HG02852 (cell line): ENCODE data around the gene FMOD.
"Not testable (repeated sequence)": the region's sequence is repeated elsewhere in the genome, so short reads cannot be mapped to it uniquely, and the experiment has no call there.

Experiments used
- ATAC-seq: cut with Tn5 transposase; IDR thresholded peaks from one replicate; pipeline ENCODE4 v1.9.1; 2021; ENCODE audit warnings: mild to moderate bottlenecking, moderate library complexity; ENCODE audit not compliant: unreplicated experiment

FMOD gene

DNA sequence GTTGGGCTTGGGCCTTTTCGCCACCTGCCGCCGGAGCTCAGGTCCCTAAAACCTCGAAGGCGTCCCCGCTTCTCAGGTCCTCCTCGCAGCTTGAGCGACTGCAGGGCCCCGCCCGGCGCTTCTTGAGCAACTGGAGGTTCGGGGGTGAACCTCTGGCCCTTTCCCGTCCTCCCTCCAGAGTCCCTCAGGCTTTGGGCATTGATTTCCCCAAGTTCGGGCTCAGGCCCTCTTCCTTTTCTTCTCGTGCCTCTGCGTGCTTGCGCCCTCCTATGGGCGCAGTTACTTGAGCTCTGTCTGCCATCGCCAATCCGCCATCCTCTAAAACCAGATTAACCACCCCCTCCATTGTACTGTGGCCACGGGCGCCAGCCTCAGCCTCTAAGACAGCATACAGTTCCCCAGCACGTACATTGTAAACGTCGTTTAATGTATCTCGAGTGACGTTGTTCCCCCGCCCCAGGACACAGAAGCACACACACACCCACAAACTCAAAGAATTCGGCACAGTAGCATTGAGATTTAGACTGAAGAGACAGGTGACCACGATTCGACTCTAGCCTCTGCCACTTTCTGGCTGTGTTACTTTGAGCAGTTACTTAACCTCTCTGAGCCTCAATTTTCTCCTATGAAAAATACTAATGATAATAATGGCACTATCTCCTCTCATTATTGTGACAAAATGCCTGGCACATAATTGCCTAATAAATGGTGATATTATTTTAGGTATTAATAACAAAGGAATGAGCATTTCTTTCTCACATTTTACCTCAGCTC lies 23.1 kb downstream of the FMOD start:
- ATAC-seq, result peak; percentile 20

DNA sequence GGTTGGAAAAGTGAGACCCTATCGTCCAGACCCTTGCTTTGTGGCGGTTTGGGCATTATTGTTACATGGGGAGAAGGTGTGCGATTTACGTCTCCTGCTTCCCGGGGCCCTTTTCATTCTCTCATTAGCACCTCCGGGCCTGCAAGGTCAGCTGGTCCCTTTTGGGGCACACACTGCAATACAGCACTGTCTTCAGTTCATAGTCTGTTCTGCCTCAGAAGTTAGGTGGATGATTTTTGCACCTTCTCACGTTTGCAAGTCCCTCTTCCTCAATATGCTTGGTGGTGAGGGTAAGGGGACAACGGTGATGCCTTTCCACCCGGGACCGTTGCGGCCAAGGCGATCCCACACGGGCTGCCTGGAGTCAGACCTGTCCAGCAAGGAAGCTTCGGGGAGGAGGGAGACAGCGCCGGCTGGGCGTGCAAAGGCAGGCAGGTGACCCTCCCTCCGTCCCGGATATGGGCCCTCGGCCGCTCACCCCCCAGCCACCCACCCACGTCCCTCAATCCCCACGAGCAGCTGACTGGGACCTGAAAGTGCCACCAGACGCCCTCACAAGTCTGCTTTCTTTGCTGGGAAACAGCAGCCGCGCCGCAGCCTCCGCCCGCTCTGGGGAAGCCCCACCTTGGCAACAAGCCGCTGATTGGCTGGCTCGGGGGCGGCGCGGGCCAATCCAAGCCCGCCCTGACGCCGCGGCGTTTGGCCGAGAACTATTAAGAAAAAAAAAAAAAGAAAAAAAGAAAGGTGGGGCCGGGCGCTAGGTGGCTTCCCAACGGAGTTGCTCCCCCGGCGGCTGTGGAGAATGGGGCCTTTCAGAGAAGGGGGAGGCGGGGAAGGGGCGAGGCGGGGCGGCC lies 23.9 kb downstream of the FMOD start:
- peak; percentile 70 for ATAC-seq

DNA sequence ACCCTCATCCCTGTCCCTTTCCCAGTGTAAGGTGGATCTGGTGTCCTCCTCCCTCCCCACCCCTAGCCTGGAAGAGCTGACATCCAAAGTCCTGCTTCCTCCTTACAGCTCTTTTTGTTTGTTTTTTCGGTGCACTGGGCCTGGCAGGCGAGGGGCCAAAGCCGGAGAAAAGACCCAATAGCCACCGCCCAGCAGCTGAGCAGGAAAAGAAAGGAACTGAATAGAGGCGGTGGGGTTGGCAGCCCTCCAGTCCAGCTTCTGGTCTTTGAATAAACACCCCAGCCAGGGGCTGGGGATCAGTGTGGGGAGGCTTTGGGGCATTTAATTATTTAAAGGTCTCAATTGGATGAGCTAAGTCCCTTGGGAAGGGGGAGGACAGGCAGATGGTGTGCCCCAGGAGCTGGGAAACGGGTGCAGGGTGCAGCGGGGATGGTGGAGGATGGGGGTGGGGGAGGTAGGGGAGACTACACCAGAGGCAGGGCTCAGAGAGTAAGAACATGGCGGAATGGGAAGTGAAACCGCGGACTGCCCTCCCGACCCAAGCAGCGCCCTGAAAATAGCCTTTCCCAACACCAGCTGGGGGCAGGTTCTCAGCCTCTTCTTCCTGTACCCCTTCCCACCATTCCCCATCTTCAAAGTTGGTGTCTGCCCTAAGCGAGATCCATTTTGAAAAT lies 25.4 kb downstream of the FMOD start:
- ATAC-seq, result no peak

DNA sequence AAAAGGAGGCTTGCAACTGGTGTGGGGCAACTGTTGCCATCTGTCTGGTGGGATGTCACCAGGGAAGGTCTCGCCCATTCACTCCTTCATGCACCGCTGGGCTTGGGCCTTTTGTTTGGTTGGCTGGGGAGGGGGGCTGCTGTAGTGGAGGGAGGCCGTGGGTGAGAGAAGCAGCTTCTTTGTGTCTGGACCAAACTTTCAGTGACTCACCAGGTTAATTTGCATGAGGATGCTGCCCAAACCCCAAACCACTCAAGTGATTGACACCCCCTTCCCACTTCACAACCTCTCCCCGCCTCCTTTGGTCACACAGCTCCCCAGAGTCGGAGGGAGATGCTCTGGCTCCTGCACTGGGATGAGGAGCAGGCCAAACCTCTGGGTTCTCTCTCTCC lies 25.9 kb downstream of the FMOD start:
- ATAC-seq, result peak; percentile 36

DNA sequence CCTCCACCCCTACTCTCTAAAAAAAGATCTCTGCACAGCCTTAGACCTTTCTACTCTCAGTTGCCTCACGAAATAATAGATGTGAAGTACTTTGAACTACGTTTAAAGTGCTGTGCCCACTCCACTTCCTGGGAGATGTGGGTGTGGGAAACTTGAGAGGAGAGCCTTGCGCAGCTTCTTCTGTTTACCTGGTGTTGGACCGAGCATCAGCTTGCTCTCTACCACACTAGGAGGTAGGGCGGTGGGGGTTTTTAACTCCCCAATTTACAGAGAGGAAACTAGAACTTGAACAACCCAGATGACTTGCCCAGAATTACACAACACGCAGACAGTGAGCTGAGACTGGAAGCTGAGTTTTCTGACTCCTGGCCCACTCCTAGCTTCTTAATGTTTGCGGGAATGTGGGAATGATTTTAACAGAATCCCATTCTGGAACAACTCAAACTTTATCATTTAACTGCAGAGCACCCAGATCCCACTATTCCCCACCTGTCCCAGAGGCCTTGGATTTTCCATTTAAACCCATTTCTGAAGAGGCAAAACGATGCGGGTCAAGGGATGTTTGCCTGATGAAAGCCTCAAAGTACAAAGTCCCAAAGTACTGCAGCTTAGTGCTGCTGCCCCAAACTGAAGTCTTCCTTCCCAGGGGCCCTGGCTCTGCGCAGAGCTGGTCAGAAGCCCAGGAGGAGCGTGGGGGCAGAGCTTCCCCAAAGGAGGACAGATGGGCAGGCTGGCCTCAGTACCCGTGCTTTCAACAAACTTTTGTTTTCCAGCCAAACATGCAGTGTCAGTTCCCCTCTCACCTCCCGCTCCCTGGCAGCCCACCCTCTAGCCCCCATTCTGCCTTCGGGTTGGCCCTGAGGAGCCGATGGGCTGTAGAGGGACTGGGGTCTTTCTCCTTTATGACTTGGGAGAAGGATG lies 26.6 kb downstream of the FMOD start:
- no peak for ATAC-seq

DNA sequence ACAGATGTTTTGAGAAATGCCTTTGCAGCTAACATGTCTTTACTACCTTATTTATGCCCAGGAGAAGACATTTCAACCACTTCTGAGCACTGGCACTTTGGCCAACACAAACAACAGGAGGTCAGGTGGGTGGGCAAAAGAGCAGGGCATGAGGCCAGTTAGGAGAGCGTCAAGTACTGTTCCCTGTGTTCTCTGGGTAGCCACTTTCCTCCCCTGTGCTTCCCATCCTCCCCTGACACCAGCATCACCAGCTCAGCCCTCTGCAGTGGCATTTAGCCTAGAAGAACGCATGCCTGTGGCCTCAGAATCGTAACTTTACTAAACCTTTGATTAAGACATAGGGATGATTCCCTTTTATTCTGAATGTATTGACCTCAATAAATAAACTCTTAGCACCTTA lies 27.3 kb downstream of the FMOD start:
- no peak for ATAC-seq

DNA sequence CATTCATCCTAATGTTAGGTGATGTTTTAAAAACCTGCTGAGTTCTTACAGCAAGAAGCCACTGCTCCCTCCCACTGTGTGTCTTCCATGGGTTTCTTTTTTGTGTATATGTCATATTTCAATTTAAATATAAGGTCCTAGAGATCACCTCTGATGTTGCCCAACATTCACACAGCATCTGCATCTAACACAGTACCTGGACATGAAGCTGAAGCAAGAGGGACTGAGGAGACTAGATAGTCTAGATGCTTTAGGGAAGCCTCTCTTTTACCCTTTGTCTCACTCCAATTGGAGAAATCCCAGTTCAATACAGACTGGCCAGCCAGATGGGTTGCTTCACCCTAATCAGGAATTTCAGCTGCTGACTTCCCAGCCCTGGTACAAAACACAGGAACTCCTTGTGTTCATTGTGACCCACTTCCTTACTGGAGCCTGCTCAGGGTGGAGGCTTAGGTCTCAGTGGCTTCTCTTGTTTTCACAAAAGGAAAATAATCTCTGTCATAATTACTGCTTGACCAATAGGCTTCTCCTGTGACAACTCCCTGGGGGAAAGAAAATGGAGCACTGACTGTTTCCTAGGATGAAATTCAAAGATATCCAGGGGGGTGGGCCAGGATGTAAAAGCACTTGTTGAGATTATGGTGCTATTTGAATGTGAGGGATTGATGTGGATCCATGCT lies 28.3 kb downstream of the FMOD start:
- ATAC-seq, result no peak

DNA sequence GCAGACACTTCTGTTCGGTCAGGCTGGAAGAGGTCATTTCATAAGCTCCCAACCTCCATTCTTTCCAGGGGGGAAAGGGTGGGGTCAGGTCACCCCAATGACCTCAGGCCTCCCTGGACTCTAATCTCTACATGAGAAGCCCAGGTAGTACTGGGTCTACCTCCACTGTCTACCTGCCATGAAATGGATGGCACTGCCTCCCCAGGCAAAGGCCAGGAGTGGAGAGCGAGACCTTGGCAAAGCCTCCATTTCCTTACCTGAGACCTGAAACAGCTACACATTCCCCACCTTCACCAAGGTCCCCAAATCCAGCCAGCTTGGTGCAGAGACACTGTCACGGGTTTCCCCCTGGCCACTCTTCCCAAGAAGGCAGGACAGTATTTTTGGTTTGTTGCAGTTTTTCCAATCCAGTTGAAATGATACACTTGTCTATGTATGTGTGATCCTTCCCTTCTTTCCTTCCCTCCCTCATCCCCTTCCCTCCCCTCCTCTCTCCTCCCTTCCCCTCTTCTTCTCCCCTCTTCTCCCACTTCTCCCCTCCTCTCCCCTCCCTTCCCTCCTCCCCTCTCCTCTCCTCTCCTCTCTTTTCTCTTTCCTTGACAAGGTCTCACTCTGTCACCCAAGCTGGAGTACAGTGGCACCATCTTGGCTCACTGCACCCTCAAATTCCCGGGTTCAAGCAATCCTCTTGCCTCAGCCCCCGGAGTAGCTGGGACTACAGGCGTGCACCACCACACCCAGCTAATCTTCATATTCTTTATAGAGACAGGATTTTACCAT lies 29.5 kb downstream of the FMOD start:
- ATAC-seq, result no peak

DNA sequence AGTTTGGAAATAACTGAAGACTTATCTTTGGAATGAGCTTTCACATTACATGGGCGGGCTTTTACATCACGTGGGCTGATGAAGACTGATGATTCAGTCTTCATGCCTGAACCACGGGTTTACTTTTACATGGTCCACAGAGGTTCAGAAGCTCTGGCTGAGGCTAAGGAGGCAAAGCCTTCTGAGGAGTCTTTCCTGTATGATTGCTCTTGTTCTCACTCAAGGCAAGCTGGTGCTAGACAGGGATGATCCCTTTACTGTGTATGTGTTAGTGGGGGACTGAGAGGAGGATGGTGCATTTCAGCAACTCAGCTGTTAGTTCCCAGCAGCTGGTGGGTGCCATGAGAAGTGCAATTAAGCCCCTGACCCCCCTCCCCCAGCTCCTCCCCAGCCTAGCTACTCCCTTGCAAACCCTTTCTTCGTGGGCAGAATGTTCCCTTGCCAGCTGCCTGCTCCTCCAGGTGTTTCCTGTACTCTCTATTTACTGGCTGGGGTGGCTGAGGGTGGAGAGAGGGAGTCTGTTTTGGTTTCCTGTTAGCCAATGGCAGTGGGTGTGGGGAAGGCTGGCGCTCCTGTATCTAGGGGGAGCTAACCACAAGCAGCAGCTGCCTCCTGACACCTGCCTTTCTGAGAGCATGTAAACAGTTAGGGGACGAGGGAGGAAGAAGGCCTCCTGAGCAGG lies 30.2 kb downstream of the FMOD start:
- ATAC-seq, result peak; percentile 69

DNA sequence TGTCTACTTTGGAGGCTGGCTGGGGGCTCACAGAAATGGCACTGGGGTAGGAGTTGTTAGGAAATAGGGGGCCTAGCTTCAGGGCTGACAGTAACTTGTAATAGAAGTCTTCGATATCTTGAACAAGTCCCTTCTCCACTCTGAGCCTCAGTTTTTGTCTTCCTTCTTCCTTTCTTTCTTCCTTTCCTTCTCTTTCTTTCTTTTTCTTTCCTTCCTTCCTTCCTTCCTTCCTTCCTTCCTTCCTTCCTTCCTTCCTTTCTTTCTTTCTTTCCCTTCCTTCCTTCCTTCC lies 32.7 kb downstream of the FMOD start:
- no peak for ATAC-seq

DNA sequence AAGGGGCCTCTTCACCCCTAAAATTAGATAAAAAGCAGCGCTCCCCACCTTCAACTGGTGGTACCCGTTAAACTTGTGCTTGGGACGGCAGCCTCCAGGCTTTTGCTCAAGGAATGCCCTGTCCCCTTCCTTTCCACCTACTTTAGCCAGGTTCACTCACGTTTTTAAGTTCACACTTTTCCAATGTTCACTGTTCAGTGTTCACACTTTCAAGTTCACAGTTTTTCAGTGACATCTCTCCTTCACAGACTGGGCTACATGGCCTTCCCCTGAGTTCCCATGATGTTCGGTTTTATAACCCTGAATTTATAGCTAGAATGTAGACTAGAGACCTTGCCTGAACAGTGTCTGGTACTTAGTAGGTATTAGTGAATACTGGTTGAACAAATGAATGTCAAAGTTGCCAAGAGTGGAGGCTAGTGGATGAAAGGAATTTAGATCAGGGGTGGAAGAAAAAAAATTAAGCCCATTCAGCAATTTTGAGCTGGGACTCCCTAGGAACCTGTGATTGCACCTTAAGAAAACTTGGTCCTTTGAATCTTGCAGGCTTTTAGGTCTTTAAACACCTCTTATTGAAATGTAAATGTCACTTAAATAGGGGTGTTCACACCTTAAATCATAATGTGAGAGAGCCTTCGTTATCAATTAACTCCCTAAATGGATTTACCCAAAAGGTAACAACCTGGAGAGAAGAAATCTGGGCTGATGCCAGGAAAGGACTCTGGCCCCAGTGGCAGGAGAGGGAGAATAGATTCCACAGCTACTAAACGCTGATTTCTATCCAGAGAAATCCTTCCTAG lies 33.3 kb downstream of the FMOD start:
- no peak for ATAC-seq

DNA sequence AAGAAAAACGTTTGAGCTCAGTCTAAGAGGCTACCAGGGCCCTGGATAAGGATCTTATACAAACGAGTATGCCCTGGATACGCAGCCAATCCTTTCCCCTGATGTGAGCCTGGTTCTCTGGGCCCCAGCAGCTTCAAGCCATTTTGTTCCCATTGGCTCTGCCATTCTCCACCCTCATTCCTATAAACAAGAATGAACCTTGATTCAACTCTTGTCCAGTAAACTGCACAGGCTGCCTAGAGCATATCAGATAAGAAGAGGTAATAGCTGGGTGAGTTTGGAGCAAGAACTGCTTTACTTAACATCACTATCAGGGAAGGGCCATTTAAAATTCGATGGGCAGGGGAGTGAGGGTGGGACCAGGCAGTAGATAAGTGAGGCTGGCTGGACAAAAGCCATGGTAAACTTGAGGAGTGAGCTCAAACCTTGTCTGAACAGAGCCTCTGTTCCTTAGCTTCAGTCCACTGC lies 34.3 kb downstream of the FMOD start:
- no peak for ATAC-seq

DNA sequence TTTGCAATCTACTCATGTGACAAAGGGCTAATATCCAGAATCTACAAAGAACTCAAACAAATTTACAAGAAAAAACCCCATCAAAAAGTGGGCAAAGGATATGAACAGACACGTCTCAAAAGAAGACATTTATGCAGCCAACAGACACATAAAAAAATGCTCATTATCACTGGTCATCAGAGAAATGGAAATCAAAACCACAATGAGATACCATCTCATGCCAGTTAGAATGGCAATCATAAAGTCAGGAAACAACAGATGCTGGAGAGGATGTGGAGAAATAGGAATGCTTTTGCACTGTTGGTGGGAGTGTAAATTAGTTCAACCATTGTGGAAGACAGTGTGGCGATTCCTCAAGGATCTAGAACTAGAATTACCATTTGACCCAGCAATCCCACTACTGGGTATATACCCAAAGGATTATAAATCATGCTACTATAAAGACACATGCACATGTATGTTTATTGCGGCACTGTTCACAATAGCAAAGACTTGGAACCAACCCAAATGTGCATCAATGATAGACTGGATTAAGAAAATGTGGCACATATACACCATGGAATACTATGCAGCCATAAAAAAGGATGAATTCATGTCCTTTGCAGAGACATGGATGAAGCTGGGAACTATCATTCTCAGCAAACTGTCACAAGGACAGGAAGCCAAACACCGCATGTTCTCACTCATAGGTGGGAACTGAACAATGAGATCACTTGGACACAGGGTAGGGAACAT lies 36.7 kb downstream of the FMOD start:
- not testable (repeated sequence) for ATAC-seq

DNA sequence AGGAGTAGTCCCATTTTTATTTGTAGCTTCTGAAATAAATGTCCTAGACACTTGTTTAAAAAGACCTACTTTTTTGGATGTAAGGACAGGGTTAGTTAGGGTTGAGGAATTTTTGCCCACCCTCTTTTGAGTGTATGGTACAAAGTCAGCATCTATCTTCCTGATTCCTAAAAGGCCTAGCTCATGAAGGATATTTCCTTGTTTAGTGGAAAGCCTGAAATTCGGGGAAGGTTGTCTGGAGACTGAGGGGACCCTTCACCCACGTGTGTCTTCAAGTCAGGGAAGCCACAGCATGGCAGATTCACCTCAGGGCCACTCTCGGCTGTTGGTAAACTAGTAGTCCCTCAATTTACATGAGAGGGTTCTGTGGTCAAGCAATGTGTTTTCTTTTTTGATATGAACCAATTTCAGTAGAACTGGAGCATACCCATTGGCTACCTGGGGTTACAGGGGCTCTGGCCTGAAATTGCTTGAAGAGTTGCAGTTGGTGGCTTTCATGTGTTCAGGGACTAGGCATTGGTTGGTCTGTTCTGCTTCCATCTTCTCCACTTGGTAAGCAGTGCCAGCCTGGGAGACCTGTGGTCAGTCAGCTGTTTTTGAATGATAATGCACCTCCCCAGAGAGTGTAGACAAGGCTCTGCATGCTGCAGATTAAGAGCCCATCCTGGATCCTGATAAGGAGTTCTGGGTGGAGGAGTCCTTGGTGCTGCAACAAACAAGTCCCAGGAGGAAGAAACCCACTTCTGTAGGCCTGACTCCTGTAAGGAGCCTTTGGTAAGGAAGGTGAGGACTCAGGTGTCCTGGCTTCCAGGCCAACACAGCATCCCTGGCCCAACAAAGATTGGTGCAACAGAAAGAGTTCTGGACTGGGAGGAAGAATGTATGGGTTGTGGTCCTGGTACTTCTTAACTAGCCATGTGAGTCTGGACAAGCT lies 39.3 kb downstream of the FMOD start:
- no peak for ATAC-seq

DNA sequence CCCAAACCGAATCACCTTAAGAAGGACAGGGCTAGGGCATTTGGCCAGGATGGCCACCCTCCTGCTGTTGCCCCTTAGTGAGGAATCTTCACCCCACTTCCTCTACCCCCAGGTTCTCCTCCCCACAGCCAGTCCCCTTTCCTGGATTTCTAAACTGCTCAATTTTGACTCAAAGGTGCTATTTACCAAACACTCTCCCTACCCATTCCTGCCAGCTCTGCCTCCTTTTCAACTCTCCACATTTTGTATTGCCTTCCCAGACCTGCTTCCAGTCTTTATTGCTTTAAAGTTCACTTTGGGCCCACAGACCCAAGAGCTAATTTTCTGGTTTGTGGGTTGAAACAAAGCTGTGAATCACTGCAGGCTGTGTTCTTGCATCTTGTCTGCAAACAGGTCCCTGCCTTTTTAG lies 42.0 kb downstream of the FMOD start:
- ATAC-seq, result no peak

DNA sequence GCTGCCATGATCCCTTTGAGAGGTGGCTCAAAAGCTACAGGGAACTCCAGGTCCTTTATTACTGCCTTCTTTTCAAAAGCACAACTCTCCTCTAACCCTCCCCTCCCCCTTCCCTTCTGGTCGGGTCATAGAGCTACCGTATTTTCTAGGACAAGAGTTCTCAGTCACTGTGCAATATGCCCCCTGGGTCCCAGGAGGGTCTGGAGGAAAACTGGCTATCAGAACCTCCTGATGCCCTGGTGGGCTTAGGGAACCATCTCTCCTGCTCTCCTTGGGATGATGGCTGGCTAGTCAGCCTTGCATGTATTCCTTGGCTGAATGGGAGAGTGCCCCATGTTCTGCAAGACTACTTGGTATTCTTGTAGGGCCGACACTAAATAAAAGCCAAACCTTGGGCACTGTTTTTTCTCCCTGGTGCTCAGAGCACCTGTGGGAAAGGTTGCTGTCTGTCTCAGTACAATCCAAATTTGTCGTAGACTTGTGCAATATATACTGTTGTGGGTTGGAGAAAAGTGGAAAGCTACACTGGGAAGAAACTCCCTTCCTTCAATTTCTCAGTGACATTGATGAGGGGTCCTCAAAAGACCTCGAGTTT lies 42.5 kb downstream of the FMOD start:
- ATAC-seq, result no peak
